Measurements from ENCODE around the gene PTPRN2. TPM values are rescaled to one million over a fixed set of nuclear protein-coding genes. Genes with fewer than 3 reads are reported as not detected.
"Not testable (repeated sequence)": the region's sequence is repeated elsewhere in the genome, so short reads cannot be mapped to it uniquely, and the experiment has no call there.

Gene PTPRN2
- total RNA-seq, 1 experiment from 2014 or later: 2.1 TPM

GRCh38 chr7:158406364-158406763 lies 181.3 kb downstream of the PTPRN2 start (continued):
- no peak for TF ChIP-seq POLR2AphosphoS5 (IDR thresholded peaks at IDR 0.05; ENCODE audit: low read depth, low read length)
- no peak for TF ChIP-seq CBX3 (IDR thresholded peaks at IDR 0.05; ENCODE audit: low read depth)
- no peak for TF ChIP-seq EZH2phosphoT487 (IDR thresholded peaks at IDR 0.05; ENCODE audit: borderline replicate concordance)
- TF ChIP-seq REST (IDR thresholded peaks at IDR 0.05; ENCODE audit: low read depth): no peak
- TF ChIP-seq, protein P1, sequence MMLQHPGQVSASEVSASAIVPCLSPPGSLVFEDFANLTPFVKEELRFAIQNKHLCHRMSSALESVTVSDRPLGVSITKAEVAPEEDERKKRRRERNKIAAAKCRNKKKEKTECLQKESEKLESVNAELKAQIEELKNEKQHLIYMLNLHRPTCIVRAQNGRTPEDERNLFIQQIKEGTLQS (IDR thresholded peaks at IDR 0.05): no peak

DNA sequence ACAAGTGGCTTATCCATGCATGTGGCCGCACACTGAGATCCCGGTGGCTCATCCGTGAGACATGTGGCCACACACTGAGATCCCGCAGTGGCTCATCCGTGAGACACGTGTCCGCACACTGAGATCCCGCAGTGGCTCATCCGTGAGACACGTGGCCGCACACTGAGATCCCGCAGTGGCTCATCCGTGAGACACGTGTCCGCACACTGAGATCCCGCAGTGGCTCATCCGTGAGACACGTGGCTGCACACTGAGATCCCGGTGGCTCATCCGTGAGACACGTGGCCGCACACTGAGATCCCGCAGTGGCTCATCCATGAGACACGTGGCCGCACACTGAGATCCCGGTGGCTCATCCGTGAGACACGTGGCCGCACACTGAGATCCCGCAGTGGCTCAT lies 181.9 kb downstream of the PTPRN2 start:
- H3K79me2 ChIP-seq (ENCODE audit: insufficient read depth, low read length); H3K9ac ChIP-seq (ENCODE audit: low read length); intact Hi-C loops (cut with micrococcal nuclease); H3K36me3 ChIP-seq (ENCODE audit: control insufficient read depth in 1 of 2, insufficient read depth in 2 of 2, low read length in 2 of 2); H3K9me3 ChIP-seq (ENCODE audit: control insufficient read depth in 1 of 2, insufficient read depth in 1 of 2, low read depth in 1 of 2, low read length in 2 of 2); BruUV-seq (replicated peaks); H3K4me3 ChIP-seq (replicated peaks in 1 of 2; ENCODE audit: low read depth in 1 of 2, low read length in 2 of 2); RAD21 ChIA-PET (ENCODE audit: low non-redundant PET in 1 of 2, low total read pairs in 2 of 2, uncharacterized antibody in 2 of 2, unreplicated experiment in 2 of 2); H3K4me1 ChIP-seq (ENCODE audit: control insufficient read depth in 1 of 2, insufficient read depth in 2 of 2, low read length in 2 of 2); H3K27ac ChIP-seq (ENCODE audit: low read depth, low read length); H3K9me2 ChIP-seq (ENCODE audit: insufficient read depth); H2AFZ ChIP-seq (ENCODE audit: low read depth, low read length, poor library complexity, severe bottlenecking); H3K27me3 ChIP-seq (ENCODE audit: insufficient read depth, low read length); CTCF ChIA-PET; DNase-seq (ENCODE audit: low read depth, low spot score); POLR2A ChIA-PET; ATAC-seq; H3K4me2 ChIP-seq (ENCODE audit: low read length); H4K20me1 ChIP-seq (ENCODE audit: insufficient read depth): not testable (repeated sequence)
